Measurements from ENCODE around the gene PMIS2.

Gene PMIS2

GRCh38 chr19:35629332-35629633, 43.3 kb downstream of the PMIS2 start:
- no peak for DNase-seq (ENCODE audit: low spot score)
- ChIA-PET CTCF (no interaction called here), POLR2A (ENCODE audit: low non-redundant PET) (no interaction called here)
- peak overlapping the region; percentile 88 for H3K27ac ChIP-seq
- TF ChIP-seq CTCF (conservative IDR thresholded peaks at IDR 0.05; ENCODE audit: low read depth), result no peak

DNA sequence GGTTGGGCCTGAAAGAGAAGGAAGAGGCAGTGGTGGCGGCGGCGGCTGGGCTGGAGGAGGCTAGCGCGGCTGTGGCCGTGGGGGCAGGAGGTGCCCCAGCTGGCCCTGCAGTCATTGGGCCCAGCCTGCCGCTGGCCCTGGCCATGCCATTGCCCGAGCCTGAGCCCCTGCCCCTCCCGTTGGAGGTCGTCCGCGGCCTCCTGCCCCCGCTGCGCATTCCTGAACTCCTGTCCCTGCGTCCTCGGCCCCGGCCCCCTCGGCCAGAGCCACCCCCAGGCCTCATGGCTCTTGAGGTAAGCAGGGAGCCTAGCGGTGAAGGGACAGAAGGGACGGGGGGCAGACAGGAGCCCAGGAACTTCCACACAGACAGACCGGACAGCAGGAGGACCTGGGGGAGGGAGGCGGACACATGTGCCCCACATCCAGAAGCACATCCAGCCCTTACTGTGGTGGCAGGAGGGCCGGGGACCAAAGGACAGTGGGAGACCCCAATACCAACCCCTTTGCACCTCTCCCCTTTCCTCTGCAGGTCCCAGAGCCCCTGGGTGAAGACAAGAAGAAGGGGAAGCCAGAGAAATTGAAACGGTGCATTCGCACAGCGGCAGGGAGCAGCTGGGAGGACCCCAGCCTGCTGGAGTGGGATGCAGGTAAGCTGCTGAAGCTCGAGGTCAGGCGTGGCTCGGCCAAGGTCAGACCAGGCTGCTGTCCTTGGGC, 47.9 kb downstream of the PMIS2 start:
- CTCF ChIA-PET, result interaction anchor here (0.6 kb wide), 1 partner anchor 68 kb away, joined by 4 read pairs; no protein-coding TSS in a partner anchor
- no peak overlapping the region for H3K27ac ChIP-seq
- POLR2A ChIA-PET (ENCODE audit: low non-redundant PET), result no interaction called here
- no peak for TF ChIP-seq CTCF (conservative IDR thresholded peaks at IDR 0.05; ENCODE audit: low read depth)
- DNase-seq (ENCODE audit: low spot score), result no peak

DNA sequence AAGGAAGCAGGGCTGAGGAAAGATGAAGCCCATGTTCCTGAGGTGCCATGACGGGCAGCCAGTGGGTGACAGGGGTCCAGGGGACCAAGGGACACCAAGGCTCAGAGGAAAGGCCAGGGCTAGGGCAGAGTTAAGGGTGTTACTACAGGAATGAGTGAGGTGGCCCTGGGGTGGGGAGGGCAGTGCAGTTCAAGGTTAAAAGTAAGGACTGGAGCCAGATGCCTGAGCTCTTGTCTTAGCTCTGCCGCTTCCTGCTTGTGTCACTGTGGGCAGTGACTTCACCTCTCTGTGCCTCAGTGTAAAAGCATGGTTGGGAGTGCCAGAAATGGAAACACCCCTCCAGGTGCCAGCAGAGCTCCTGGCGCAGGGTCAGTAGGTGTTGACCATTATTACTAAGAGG, 50.7 kb downstream of the PMIS2 start:
- ChIA-PET POLR2A (ENCODE audit: low non-redundant PET) (no interaction called here), CTCF (interaction anchor here (1.1 kb wide), 1 partner anchor 141 kb away, joined by 5 read pairs; no protein-coding TSS in a partner anchor)
- DNase-seq (ENCODE audit: low spot score), result no peak
- H3K27ac ChIP-seq, result no peak overlapping the region; the same call in 1 of the 2 replicates
- TF ChIP-seq CTCF (conservative IDR thresholded peaks at IDR 0.05; ENCODE audit: low read depth), result no peak

All from RWPE1 (cell line).